Keratinocyte (primary cell): ENCODE measurements around the gene BICD2. TPM values are rescaled to one million over a fixed set of nuclear protein-coding genes. Genes with fewer than 3 reads are reported as not detected.

Source experiments
- DNase-seq: peaks from one replicate; pipeline ENCODE4 v3.0.0-alpha.2; 2011; ENCODE audit warnings: low read depth, missing footprints, low spot score
- FAIRE-seq: peaks from 2 replicates; lab custom pipeline; 2011; peaks lifted over from hg19 to GRCh38; lab: Jason Lieb, UNC
- H2AFZ ChIP-seq: 2 replicates; pipeline ENCODE4 v1.6.0; 2012; ENCODE audit warnings: low read length, control low read depth, inconsistent platforms; ENCODE audit not compliant: control insufficient read depth
- H3K27ac ChIP-seq: 2 replicates; pipeline ENCODE4 v1.5.1; 2011; ENCODE audit warnings: low read length; ENCODE audit not compliant: control insufficient read depth, insufficient read depth
- H3K27me3 ChIP-seq: 3 replicates; pipeline ENCODE4 v1.6.0; 2011; ENCODE audit warnings: low read length; ENCODE audit not compliant: control insufficient read depth, insufficient read depth; ENCODE audit errors: extremely low read depth
- H3K36me3 ChIP-seq, 2 experiments: 2 replicates in 1 of 2; 3 replicates in 1 of 2; pipeline ENCODE4 v1.5.1; 2011; ENCODE audit warnings: low read length in 2 of 2, mild to moderate bottlenecking in 1 of 2; ENCODE audit not compliant: control insufficient read depth in 2 of 2, insufficient read depth in 2 of 2; ENCODE audit errors: extremely low read depth in 1 of 2
- H3K4me1 ChIP-seq: 3 replicates; pipeline ENCODE4 v1.5.1; 2011; ENCODE audit warnings: low read length; ENCODE audit not compliant: control insufficient read depth, insufficient read depth; ENCODE audit errors: extremely low read depth
- H3K4me2 ChIP-seq: 3 replicates; pipeline ENCODE4 v1.6.0; 2011; ENCODE audit warnings: low read depth, low read length; ENCODE audit not compliant: control insufficient read depth, insufficient read depth; ENCODE audit errors: extremely low read depth
- H3K4me3 ChIP-seq, 3 experiments: fragments of 200-600 bp in 1 of 3; sonication (generic) in 1 of 3; 2 replicates in 2 of 3; 3 replicates in 1 of 3; pipeline ENCODE4 v1.5.1; 2011 to 2016; ENCODE audit warnings: low read length in 3 of 3, mild to moderate bottlenecking in 3 of 3, control low read depth in 2 of 3, inconsistent platforms in 1 of 3, low read depth in 1 of 3, mixed read lengths in 1 of 3, mixed run types in 1 of 3, moderate library complexity in 1 of 3; ENCODE audit not compliant: control insufficient read depth in 2 of 3, insufficient read depth in 2 of 3; ENCODE audit errors: extremely low read depth in 1 of 3
- H3K79me2 ChIP-seq: 2 replicates; pipeline ENCODE4 v1.6.0; 2012; ENCODE audit warnings: low read length; ENCODE audit not compliant: control insufficient read depth, insufficient read depth
- H3K9ac ChIP-seq: 3 replicates; pipeline ENCODE4 v1.6.0; 2011; ENCODE audit warnings: low read length; ENCODE audit not compliant: control insufficient read depth, insufficient read depth; ENCODE audit errors: extremely low read depth
- H3K9me1 ChIP-seq: 3 replicates; pipeline ENCODE4 v1.6.0; 2011; ENCODE audit warnings: low read length; ENCODE audit not compliant: control insufficient read depth, insufficient read depth; ENCODE audit errors: extremely low read depth
- H3K9me3 ChIP-seq: 2 replicates; pipeline ENCODE4 v1.5.1; 2012; ENCODE audit warnings: low read depth, low read length; ENCODE audit not compliant: control insufficient read depth
- H4K20me1 ChIP-seq: 3 replicates; pipeline ENCODE4 v1.6.0; 2011; ENCODE audit warnings: low read length; ENCODE audit not compliant: control insufficient read depth, insufficient read depth; ENCODE audit errors: extremely low read depth
- EZH2 ChIP-seq: IDR thresholded peaks from one replicate; pipeline ENCODE4 v1.6.1; 2012; ENCODE audit warnings: inconsistent platforms, mild to moderate bottlenecking, low read length, moderate library complexity
- dilution Hi-C: fragments of 300-500 bp; cut with MboI; formaldehyde crosslinking; loops from one replicate; pipeline ENCODE4 v1.7.0; 2020; ENCODE audit warnings: low sequenced_read_pairs; ENCODE audit not compliant: extremely low pct_ligation_motif_present
- polyA plus RNA-seq, 5 experiments: library from polyadenylated mRNA; depleted of rRNA in 3 of 5; stranded (reverse) in 3 of 5; stranded (forward) in 1 of 5; unstranded in 1 of 5; fragments of >200 nt; gene quantifications; 1 replicate in 1 of 5; 2 replicates in 3 of 5; 3 replicates in 1 of 5; pipeline versions ENCODE4 v1.2.1 to v1.2.3, GENCODE V29; 2011 to 2012; ENCODE audit warnings: missing spikeins in 2 of 5, low read depth in 1 of 5, low replicate concordance in 1 of 5
- TF ChIP-seq, protein P1 (sequence below), 3 experiments: IDR thresholded peaks in 1 of 3; conservative IDR thresholded peaks in 1 of 3; optimal IDR thresholded peaks in 1 of 3; 2 replicates in 2 of 3; 3 replicates in 1 of 3; pipeline versions ENCODE3 to v1.5.1; 2011; ENCODE audit warnings: low read length in 3 of 3, mild to moderate bottlenecking in 3 of 3, moderate library complexity in 2 of 3, control low read depth in 1 of 3, inconsistent platforms in 1 of 3; ENCODE audit not compliant: insufficient read depth in 2 of 3; ENCODE audit errors: extremely low read depth in 1 of 3

BICD2 gene
- polyA plus RNA-seq, 1 donor (not counting 4 experiments of a cell fraction or from before 2014, with no cell fraction given): 41.9 TPM

DNA sequence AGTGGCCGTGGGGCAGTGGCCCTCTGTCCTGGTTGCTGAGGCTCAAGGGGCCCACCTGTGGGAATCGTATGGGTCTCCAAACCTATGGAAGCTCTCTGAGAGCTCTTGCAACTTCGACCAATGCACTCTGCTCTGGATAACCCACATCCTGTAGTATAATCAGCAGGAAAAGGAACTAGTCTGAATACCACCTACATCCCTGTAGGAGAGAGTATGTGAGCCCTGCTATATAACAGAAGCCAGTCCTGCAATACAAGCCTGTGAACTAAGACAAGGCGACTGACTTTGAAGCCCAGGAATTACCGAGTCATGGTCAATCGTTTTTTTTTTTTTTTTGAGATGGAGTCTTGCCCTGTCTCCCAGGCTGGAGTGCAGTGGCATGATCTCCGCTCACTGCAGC lies 29.8 kb upstream of the BICD2 start:
- DNase-seq: no peak
- no peak overlapping the region for H2AFZ ChIP-seq
- dilution Hi-C loops: no loop called here
- TF ChIP-seq EZH2: no peak
- TF ChIP-seq, protein P1, sequence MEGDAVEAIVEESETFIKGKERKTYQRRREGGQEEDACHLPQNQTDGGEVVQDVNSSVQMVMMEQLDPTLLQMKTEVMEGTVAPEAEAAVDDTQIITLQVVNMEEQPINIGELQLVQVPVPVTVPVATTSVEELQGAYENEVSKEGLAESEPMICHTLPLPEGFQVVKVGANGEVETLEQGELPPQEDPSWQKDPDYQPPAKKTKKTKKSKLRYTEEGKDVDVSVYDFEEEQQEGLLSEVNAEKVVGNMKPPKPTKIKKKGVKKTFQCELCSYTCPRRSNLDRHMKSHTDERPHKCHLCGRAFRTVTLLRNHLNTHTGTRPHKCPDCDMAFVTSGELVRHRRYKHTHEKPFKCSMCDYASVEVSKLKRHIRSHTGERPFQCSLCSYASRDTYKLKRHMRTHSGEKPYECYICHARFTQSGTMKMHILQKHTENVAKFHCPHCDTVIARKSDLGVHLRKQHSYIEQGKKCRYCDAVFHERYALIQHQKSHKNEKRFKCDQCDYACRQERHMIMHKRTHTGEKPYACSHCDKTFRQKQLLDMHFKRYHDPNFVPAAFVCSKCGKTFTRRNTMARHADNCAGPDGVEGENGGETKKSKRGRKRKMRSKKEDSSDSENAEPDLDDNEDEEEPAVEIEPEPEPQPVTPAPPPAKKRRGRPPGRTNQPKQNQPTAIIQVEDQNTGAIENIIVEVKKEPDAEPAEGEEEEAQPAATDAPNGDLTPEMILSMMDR (optimal IDR thresholded peaks at IDR 0.05 in 1 of 3, IDR thresholded peaks at IDR 0.05 in 1 of 3, conservative IDR thresholded peaks at IDR 0.05 in 1 of 3; ENCODE audit: extremely low read depth in 1 of 3, insufficient read depth in 2 of 3, low read length in 3 of 3): no peak
- no peak for FAIRE-seq
- no peaks in the 10 kb centered on the region for H3K9me1 ChIP-seq
- no peaks in the 10 kb centered on the region for H3K79me2 ChIP-seq
- no peak overlapping the region for H3K4me3 ChIP-seq
- H3K27me3 ChIP-seq: no peaks in the 10 kb centered on the region
- H3K9ac ChIP-seq: no peak overlapping the region
- no peaks in the 10 kb centered on the region for H3K36me3 ChIP-seq
- H4K20me1 ChIP-seq: no peaks in the 10 kb centered on the region
- peaks cover 3% of the 10 kb centered on the region for H3K4me1 ChIP-seq
- no peaks in the 10 kb centered on the region for H3K9me3 ChIP-seq
- H3K27ac ChIP-seq: no peak overlapping the region
- H3K4me2 ChIP-seq: no peak overlapping the region

DNA sequence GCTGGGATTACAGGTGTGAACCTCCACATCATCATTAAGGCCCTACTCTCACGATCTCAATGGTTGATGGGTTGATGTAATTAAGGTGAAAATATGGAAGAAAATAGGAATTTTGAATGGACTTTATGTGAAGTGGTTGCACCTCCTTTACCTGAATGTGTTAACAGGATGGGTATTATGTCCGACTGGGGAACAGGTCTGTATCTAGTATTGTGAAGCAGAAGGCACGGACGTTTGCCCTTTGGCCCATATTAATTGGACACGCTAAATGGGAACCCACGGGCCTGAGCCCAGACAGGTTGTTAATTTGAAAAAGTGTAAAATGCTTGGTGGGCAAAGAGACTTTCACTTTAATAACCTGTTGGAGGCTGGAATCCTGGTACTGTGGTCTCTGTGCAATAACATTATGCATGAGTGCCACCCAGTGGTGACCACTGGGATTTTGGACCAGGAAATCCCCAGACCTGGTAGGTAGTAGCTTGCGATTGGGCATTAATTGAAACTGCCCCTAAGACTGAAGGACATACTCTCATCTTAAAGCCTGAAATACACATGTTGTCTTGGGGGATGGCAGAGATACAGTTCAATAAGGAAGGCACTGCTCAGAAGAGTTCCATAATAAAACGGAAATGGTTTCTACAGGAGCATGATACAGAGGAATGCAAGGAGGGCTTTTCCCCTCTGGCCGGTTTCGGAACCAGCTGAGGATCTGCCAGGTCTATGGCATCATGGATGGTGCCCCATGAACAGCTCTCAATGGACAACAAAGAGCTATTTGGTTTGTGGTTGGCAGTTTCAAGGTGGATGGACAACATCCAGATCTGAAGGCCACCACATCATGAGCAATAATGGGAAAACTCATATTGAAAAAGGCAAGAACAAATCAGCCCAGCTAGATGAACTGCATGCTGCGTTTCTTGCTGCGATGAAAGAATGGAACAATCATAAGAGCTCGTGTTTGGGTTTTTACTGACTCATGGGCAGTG lies 26.2 kb upstream of the BICD2 start:
- no peaks in the 10 kb centered on the region for H4K20me1 ChIP-seq
- no peaks in the 10 kb centered on the region for H3K36me3 ChIP-seq
- peak overlapping the region; percentile 35 for H3K4me2 ChIP-seq
- no peaks in the 10 kb centered on the region for H3K4me1 ChIP-seq
- TF ChIP-seq, protein P1 (optimal IDR thresholded peaks at IDR 0.05 in 1 of 3, IDR thresholded peaks at IDR 0.05 in 1 of 3, conservative IDR thresholded peaks at IDR 0.05 in 1 of 3; ENCODE audit: extremely low read depth in 1 of 3, insufficient read depth in 2 of 3, low read length in 3 of 3): peak; percentile 68 to 91 (median 87)
- no peak for TF ChIP-seq EZH2
- FAIRE-seq (peak; percentile 95), DNase-seq (peak; percentile 25)
- H3K9me1 ChIP-seq: no peaks in the 10 kb centered on the region
- no peaks in the 10 kb centered on the region for H3K27me3 ChIP-seq
- dilution Hi-C loops: no loop called here
- no peak overlapping the region for H3K9ac ChIP-seq
- H3K79me2 ChIP-seq: no peaks in the 10 kb centered on the region
- no peak overlapping the region for H3K27ac ChIP-seq
- H3K4me3 ChIP-seq: no peak overlapping the region
- H2AFZ ChIP-seq: no peak overlapping the region
- H3K9me3 ChIP-seq: no peaks in the 10 kb centered on the region
